Small intestine (tissue), 7 donors: ENCODE results near the gene MOSPD3. TPM values are rescaled to one million over a fixed set of nuclear protein-coding genes. Genes with fewer than 3 reads are reported as not detected.

Experiments
- DNase-seq, 2 donors: peaks; one replicate each; pipeline versions ENCODE4 v3.0.0 to v3.0.0-alpha.2; 2013
- FAIRE-seq: peaks from 2 replicates; lab custom pipeline; 2012; peaks lifted over from hg19 to GRCh38; lab: Jason Lieb, UNC
- H3K27ac ChIP-seq, 3 donors: one replicate each; pipeline ENCODE4 v1.5.1; 2013; ENCODE audit warnings: low read length in 2 of 3, mild to moderate bottlenecking in 2 of 3, control low read depth in 1 of 3, inconsistent platforms in 1 of 3, low read depth in 1 of 3, moderate library complexity in 1 of 3
- H3K27me3 ChIP-seq, 3 donors: one replicate each; pipeline ENCODE4 v1.6.1; 2013; ENCODE audit warnings: low read length in 3 of 3, inconsistent platforms in 1 of 3; ENCODE audit not compliant: control insufficient read depth in 3 of 3, insufficient read depth in 3 of 3
- H3K36me3 ChIP-seq, 3 donors: one replicate each; pipeline ENCODE4 v1.6.1; 2013; ENCODE audit warnings: low read length in 3 of 3, inconsistent platforms in 1 of 3, low read depth in 1 of 3, mild to moderate bottlenecking in 1 of 3, moderate library complexity in 1 of 3; ENCODE audit not compliant: control insufficient read depth in 3 of 3, insufficient read depth in 2 of 3
- H3K4me1 ChIP-seq, 3 donors: one replicate each; pipeline ENCODE4 v1.6.1; 2013; ENCODE audit warnings: low read length in 2 of 3, inconsistent platforms in 1 of 3, low read depth in 1 of 3, mild to moderate bottlenecking in 1 of 3, moderate library complexity in 1 of 3; ENCODE audit not compliant: control insufficient read depth in 3 of 3, insufficient read depth in 2 of 3
- H3K4me3 ChIP-seq, 3 donors: one replicate each; pipeline ENCODE4 v1.5.1; 2013; ENCODE audit warnings: low read length in 3 of 3, control low read depth in 1 of 3, inconsistent platforms in 1 of 3, low read depth in 1 of 3, mild to moderate bottlenecking in 1 of 3, moderate library complexity in 1 of 3
- H3K9me3 ChIP-seq, 2 donors: one replicate each; pipeline ENCODE4 v1.6.1; 2013; ENCODE audit warnings: low read depth in 1 of 2, low read length in 1 of 2; ENCODE audit not compliant: control insufficient read depth in 2 of 2, insufficient read depth in 1 of 2
- WGBS, 3 donors: extraction: QIAGEN DNeasy Blood & Tissue Kit; methylation state at CpG; one replicate each; pipeline ENCODE4 v1.1.7; 2013; 5-methylcytosine and 5-hydroxymethylcytosine counted together
- polyA plus RNA-seq, 4 donors: library from polyadenylated mRNA; stranded (reverse) in 3 of 4; unstranded in 1 of 4; fragments of 200-250 nt in 3 of 4; fragments of 120-200 nt in 1 of 4; gene quantifications; one replicate each; pipeline versions ENCODE4 v1.2.1 to v1.2.3, GENCODE V29; 2013
- donor health status: healthy with polysubstance abuse.
- donor health status: control.
- donor health status: control.
- donor health status: Bipolar disorder and iron deficiency.
- donor health status: healthy.

MOSPD3 gene
- polyA plus RNA-seq, 4 donors: 8.4 to 14.9 (median 10.6) TPM

- peak; percentile 87 to 90 for DNase-seq
Measured at GRCh38 chr7:100584683-100585510, 27.4 kb upstream of the MOSPD3 start.

GRCh38 chr7:100585511-100586265 lies 26.7 kb upstream of the MOSPD3 start, which contains the start of gene LRCH4:
TSS of gene LRCH4 (minus strand) at chr7:100586129. CDS start at chr7:100586100, 29 bp downstream.
- peaks cover 7 to 34% (median 10%) of the 10 kb centered on the region in 3 donors for H3K36me3 ChIP-seq
- H3K27me3 ChIP-seq: peaks cover 0 to 13% (median 0%) of the 10 kb centered on the region in 3 donors
- peak within 1 kb of the TSS; percentile 79 to 88 (median 83) for H3K4me3 ChIP-seq
- H3K27ac ChIP-seq: peak within 1 kb of the TSS; percentile 97 to 98 (median 97)
- no peak for FAIRE-seq
- peak; percentile 80 to 89 for DNase-seq
- 0% methylated on average over 52 to 61 of the region's 61 CpGs for WGBS, 3 donors
- H3K9me3 ChIP-seq: no peaks in the 10 kb centered on the region
- peaks cover 0 to 39% (median 0%) of the 10 kb centered on the region in 3 donors for H3K4me1 ChIP-seq

More at GRCh38 chr7:100584683-100585510, 27.4 kb upstream of the MOSPD3 start:
- peaks cover 0 to 8% (median 0%) of the 10 kb centered on the region in 3 donors for H3K27me3 ChIP-seq
- WGBS, 3 donors: 3 to 5% (median 4%) methylated on average over 19 to 20 of the region's 20 CpGs
- peak overlapping the region; percentile 97 to 98 (median 97) for H3K27ac ChIP-seq
- no peak for FAIRE-seq
- H3K4me1 ChIP-seq: peaks cover 0 to 37% (median 0%) of the 10 kb centered on the region in 3 donors
- H3K4me3 ChIP-seq: peak overlapping the region; percentile 79 to 88 (median 83)
- no peaks in the 10 kb centered on the region for H3K9me3 ChIP-seq
- H3K36me3 ChIP-seq: peaks cover 7 to 37% (median 10%) of the 10 kb centered on the region in 3 donors

- Histone ChIP-seq H3K36me3 (peaks cover 3 to 27% (median 7%) of the 10 kb centered on the region in 3 donors), H3K27me3 (peaks cover 0 to 13% (median 0%) of the 10 kb centered on the region in 3 donors), H3K4me3 (peak within 1 kb of the TSS; percentile 79 to 88 (median 83)), H3K27ac (peak within 1 kb of the TSS; percentile 97 to 98 (median 97)), H3K9me3 (no peaks in the 10 kb centered on the region), H3K4me1 (peaks cover 0 to 40% (median 0%) of the 10 kb centered on the region in 3 donors)
- DNase-seq (peak; percentile 100), FAIRE-seq (peak; percentile 97)
- WGBS, 3 donors: 0 to 1% (median 1%) methylated on average over 46 to 53 of the region's 53 CpGs
Measured at GRCh38 chr7:100586266-100587025, 25.9 kb upstream of the MOSPD3 start, which contains the start of gene FBXO24. TSS of gene FBXO24 (plus strand) at chr7:100586328. CDS start at chr7:100586626, 298 bp downstream.

- Histone ChIP-seq H3K4me1 (peaks cover 0 to 26% (median 0%) of the 10 kb centered on the region in 3 donors), H3K4me3 (no peak overlapping the region), H3K9me3 (no peaks in the 10 kb centered on the region), H3K36me3 (peaks cover 0 to 9% (median 0%) of the 10 kb centered on the region in 3 donors), H3K27me3 (peaks cover 0 to 13% (median 0%) of the 10 kb centered on the region in 3 donors), H3K27ac (no peak overlapping the region)
- no peak for FAIRE-seq
- DNase-seq: peak in 1 of 2 donors; percentile 37
- WGBS, 3 donors: 70 to 79% (median 75%) methylated on average over 1 of the region's 1 CpG
Measured at GRCh38 chr7:100588438-100588837, 23.9 kb upstream of the MOSPD3 start.

- DNase-seq: no peak
- H3K27me3 ChIP-seq: peaks cover 0 to 13% (median 0%) of the 10 kb centered on the region in 3 donors
- peaks cover 0 to 17% (median 0%) of the 10 kb centered on the region in 3 donors for H3K4me1 ChIP-seq
- H3K36me3 ChIP-seq: peaks cover 0 to 2% (median 0%) of the 10 kb centered on the region in 3 donors
- WGBS, 3 donors: 54 to 59% (median 58%) methylated on average over 7 of the region's 7 CpGs
- peak overlapping the region in 1 of 3 donors; percentile 53 for H3K27ac ChIP-seq
- no peaks in the 10 kb centered on the region for H3K9me3 ChIP-seq
- FAIRE-seq: no peak
- peak overlapping the region in 1 of 3 donors; percentile 26 for H3K4me3 ChIP-seq
Measured at GRCh38 chr7:100589341-100589947, 22.9 kb upstream of the MOSPD3 start.

- H3K9me3 ChIP-seq: no peaks in the 10 kb centered on the region
- 40 to 56% (median 51%) methylated on average over 18 to 20 of the region's 20 CpGs for WGBS, 3 donors
- H3K36me3 ChIP-seq: peaks cover 0 to 4% (median 0%) of the 10 kb centered on the region in 3 donors
- H3K27me3 ChIP-seq: peaks cover 0 to 13% (median 0%) of the 10 kb centered on the region in 3 donors
- H3K27ac ChIP-seq: peak overlapping the region in 1 of 3 donors; percentile 53
- FAIRE-seq (no peak), DNase-seq (peak in 1 of 2 donors; percentile 15)
- H3K4me1 ChIP-seq: peaks cover 0 to 10% (median 0%) of the 10 kb centered on the region in 3 donors
- peak overlapping the region in 1 of 3 donors; percentile 26 for H3K4me3 ChIP-seq
Measured at GRCh38 chr7:100590077-100590737, 22.1 kb upstream of the MOSPD3 start.

- FAIRE-seq: no peak
- H3K9me3 ChIP-seq: no peaks in the 10 kb centered on the region
- H3K36me3 ChIP-seq: peaks cover 0 to 4% (median 0%) of the 10 kb centered on the region in 3 donors
- H3K27me3 ChIP-seq: peaks cover 0 to 13% (median 0%) of the 10 kb centered on the region in 3 donors
- peaks cover 0 to 10% (median 0%) of the 10 kb centered on the region in 3 donors for H3K4me1 ChIP-seq
- 91 to 94% (median 91%) methylated on average over 17 of the region's 17 CpGs for WGBS, 3 donors
- H3K27ac ChIP-seq: no peak overlapping the region
- no peak for DNase-seq
- no peak overlapping the region for H3K4me3 ChIP-seq
Measured at GRCh38 chr7:100591596-100591995, 20.7 kb upstream of the MOSPD3 start.
